DOHH2 (cell line): ENCODE data around the gene C7orf57.

Experiments
- CTCF ChIP-seq: fragments of 200-600 bp; sonication (generic); IDR thresholded peaks from one replicate; pipeline ENCODE4 v1.5.1; 2014; ENCODE audit warnings: antibody characterized with exemption, mild to moderate bottlenecking, low read depth, low read length; ENCODE audit not compliant: poor library complexity, severe bottlenecking
- EZH2phosphoT487 ChIP-seq: fragments of 200-600 bp; sonication (generic); IDR thresholded peaks from 2 replicates; pipeline ENCODE4 v1.6.1; 2017; ENCODE audit warnings: borderline replicate concordance, mild to moderate bottlenecking, antibody characterized with exemption, low read length, moderate library complexity, mixed read lengths

GRCh38 chr7:48011951-48012350 lies 23.4 kb upstream of the C7orf57 start:
- no peak for TF ChIP-seq CTCF
- no peak for TF ChIP-seq EZH2phosphoT487
